ENCODE results near the gene S100A6. TPM values are rescaled to one million over a fixed set of nuclear protein-coding genes. Genes with fewer than 3 reads are reported as not detected.

The S100A6 gene
- total and polyA plus RNA-seq, 8 donors, result 154 to 2,520 (median 634) TPM

DNA sequence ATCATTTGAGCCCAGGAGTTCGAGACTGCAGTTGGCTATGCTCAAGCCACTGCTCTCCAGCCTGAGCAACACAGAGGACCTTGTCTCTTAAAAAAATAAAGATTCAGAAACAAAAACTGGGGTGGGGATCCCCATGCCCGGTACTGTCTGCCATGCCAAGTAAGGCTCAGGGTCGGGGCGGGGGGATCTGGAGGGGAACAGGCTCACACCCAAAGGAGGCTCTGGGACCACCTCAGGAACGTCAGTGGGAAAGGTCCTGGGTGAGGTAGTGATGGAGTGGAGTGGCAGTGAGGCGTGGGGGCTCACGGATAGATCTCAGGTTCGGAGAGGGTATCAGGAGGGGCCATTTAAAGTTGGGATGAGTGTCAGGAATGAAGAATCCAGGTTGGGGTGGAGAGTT is 10.6 kb upstream of the S100A6 start:
- TF ChIP-seq, protein P1, sequence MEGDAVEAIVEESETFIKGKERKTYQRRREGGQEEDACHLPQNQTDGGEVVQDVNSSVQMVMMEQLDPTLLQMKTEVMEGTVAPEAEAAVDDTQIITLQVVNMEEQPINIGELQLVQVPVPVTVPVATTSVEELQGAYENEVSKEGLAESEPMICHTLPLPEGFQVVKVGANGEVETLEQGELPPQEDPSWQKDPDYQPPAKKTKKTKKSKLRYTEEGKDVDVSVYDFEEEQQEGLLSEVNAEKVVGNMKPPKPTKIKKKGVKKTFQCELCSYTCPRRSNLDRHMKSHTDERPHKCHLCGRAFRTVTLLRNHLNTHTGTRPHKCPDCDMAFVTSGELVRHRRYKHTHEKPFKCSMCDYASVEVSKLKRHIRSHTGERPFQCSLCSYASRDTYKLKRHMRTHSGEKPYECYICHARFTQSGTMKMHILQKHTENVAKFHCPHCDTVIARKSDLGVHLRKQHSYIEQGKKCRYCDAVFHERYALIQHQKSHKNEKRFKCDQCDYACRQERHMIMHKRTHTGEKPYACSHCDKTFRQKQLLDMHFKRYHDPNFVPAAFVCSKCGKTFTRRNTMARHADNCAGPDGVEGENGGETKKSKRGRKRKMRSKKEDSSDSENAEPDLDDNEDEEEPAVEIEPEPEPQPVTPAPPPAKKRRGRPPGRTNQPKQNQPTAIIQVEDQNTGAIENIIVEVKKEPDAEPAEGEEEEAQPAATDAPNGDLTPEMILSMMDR (IDR thresholded peaks at IDR 0.05), result no peak
- TF ChIP-seq EP300 (IDR thresholded peaks at IDR 0.05) (no peak), POLR2AphosphoS5 (IDR thresholded peaks at IDR 0.05) (no peak), POLR2A (IDR thresholded peaks at IDR 0.05) (no peak)
- Histone ChIP-seq H3K4me3 (peak overlapping the region in 1 of 4 donors; percentile 39), H3K27me3 (no peaks in the 10 kb centered on the region), H3K9me3 (no peaks in the 10 kb centered on the region), H3K36me3 (no peaks in the 10 kb centered on the region), H3K27ac (peak overlapping the region in 4 of 5 donors; percentile 69 to 88 (median 84)), H3K4me1 (peaks cover 66 to 87% (median 76%) of the 10 kb centered on the region in 4 donors)
- intact Hi-C loops (cut with DNase I; ENCODE audit: low total_unique reads), result no loop called here
- peak in 1 of 2 donors; percentile 3 for DNase-seq
- WGBS, 5 donors, result 90 to 94% (median 91%) methylated on average over 8 of the region's 8 CpGs

DNA sequence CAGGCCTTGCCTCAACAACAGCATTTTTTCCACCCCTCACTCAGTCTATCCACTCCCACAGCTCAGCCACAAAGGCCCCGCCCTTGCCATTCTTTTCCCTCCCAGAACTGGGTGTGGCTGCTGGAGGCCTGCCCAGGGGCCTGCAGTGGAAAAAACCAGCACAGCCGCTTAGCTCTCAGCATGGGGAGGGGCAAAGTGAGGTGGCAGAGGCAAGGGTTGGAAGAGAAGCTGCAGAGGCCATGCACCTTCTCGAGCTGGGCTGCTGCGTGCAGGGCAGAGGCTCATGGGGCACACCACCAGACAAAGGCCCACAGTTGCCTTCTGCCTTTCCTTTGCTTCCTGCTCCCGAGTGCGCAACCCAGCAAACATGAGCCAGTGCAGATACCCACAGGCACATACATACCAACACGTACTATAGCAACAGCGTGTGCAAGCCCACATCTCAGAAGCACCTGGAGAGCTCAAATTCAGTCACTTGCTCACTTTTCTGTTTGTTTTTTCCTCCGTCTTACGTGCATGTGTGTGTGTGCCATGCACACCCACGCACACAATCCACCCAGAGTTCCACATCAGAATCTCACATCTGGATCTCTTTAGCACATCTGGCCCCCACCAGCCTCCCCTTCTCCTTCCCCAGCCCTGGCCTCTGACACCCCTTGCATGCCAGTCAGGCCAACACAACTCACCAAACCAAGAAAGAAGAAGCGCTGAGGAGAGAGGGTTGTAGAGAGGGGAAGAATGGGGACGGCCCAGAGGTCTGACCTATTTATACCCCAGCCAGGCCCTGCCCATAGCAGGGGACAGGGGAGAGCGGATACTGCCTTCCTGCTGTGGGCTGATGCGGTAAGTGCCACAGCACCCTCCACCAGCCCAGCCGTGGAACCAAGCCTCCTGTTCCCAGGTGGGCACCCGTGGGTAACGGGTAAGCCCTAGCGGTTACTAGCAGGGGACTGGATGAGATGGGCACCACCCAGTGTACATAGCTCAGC is 9.6 kb upstream of the S100A6 start, which contains the start of gene S100A4:
Gene S100A4, minus strand, starts transcription at position 740 of the 989 bp plus-strand sequence. CDS start 1,012 bp downstream, outside the sequence.
- Histone ChIP-seq H3K27me3 (no peaks in the 10 kb centered on the region), H3K36me3 (no peaks in the 10 kb centered on the region), H3K9me3 (no peaks in the 10 kb centered on the region), H3K4me1 (peaks cover 66 to 97% (median 81%) of the 10 kb centered on the region in 4 donors), H3K27ac (peak within 1 kb of the TSS; percentile 69 to 88 (median 80)), H3K4me3 (peak within 1 kb of the TSS; percentile 38 to 51 (median 40))
- intact Hi-C loops (cut with DNase I; ENCODE audit: low total_unique reads), result no loop called here
- no peak for TF ChIP-seq EP300 (IDR thresholded peaks at IDR 0.05)
- TF ChIP-seq POLR2AphosphoS5 (IDR thresholded peaks at IDR 0.05), result peak; percentile 57 to 86 (median 67)
- DNase-seq, result peak; percentile 97
- 29 to 38% (median 34%) methylated on average over 19 of the region's 19 CpGs for WGBS, 5 donors

DNA sequence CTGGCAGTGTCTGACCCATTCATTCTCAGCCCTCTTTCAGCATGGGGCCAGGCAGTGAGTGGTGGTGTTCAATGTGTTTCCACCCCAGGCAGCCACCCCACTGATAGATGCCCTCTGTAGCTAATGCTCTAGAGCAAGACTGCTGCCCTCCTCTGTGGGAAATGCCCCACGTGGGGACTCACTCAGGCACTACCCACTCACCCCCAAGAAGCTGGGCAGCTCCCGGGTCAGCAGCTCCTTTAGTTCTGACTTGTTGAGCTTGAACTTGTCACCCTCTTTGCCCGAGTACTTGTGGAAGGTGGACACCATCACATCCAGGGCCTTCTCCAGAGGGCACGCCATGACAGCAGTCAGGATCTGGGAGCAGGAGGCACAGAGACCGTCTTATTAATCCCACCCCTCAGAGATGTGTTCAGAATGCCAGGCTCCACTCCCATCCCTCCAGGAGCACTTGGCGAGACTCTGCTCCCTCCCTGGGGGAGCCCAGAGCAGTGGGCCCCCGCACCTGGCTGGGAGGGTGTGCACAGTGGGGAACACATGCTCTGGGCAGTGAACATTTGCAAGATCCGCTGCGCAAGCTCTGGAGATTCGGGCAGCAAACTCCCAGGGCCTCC is 8.8 kb upstream of the S100A6 start:
- TF ChIP-seq, protein P1 (IDR thresholded peaks at IDR 0.05), result no peak
- TF ChIP-seq EP300 (IDR thresholded peaks at IDR 0.05) (no peak), POLR2A (IDR thresholded peaks at IDR 0.05) (no peak), POLR2AphosphoS5 (IDR thresholded peaks at IDR 0.05) (no peak)
- no peaks in the 10 kb centered on the region for H3K9me3 ChIP-seq
- H3K4me3 ChIP-seq, result peak overlapping the region; percentile 38 to 51 (median 40)
- H3K36me3 ChIP-seq, result no peaks in the 10 kb centered on the region
- H3K27me3 ChIP-seq, result no peaks in the 10 kb centered on the region
- DNase-seq, result no peak
- WGBS, 5 donors, result 30 to 55% (median 45%) methylated on average over 4 to 10 of the region's 10 CpGs
- intact Hi-C loops (cut with DNase I; ENCODE audit: low total_unique reads), result no loop called here
- H3K4me1 ChIP-seq, result peaks cover 62 to 98% (median 81%) of the 10 kb centered on the region in 4 donors
- peak overlapping the region; percentile 69 to 88 (median 80) for H3K27ac ChIP-seq

DNA sequence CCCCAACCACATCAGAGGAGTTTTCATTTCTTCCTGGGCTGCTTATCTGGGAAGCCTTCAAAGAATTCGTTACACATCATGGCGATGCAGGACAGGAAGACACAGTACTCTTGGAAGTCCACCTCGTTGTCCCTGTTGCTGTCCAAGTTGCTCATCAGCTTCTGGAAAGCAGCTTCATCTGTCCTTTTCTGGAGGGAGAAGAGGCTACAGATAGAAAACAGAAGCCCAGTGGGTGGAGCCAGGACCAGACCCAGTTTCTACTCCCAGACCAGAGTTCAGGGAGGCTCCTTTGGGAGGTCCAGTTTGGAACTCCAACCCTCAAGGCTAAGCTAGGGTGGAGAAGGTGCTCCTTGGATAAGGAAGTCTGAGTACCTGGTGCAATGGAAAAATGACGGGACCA is 7.9 kb upstream of the S100A6 start:
- Histone ChIP-seq H3K36me3 (no peaks in the 10 kb centered on the region), H3K4me3 (peak overlapping the region in 2 of 4 donors; percentile 3 to 41), H3K4me1 (peaks cover 54 to 90% (median 72%) of the 10 kb centered on the region in 4 donors), H3K27ac (peak overlapping the region in 3 of 5 donors; percentile 69 to 88 (median 80)), H3K27me3 (no peaks in the 10 kb centered on the region), H3K9me3 (no peaks in the 10 kb centered on the region)
- intact Hi-C loops (cut with DNase I; ENCODE audit: low total_unique reads), result no loop called here
- no peak for TF ChIP-seq POLR2AphosphoS5 (IDR thresholded peaks at IDR 0.05)
- no peak for TF ChIP-seq POLR2A (IDR thresholded peaks at IDR 0.05)
- TF ChIP-seq, protein P1 (IDR thresholded peaks at IDR 0.05), result no peak
- no peak for TF ChIP-seq EP300 (IDR thresholded peaks at IDR 0.05)
- WGBS, 5 donors, result 74 to 89% (median 88%) methylated on average over 4 of the region's 4 CpGs
- peak in 1 of 2 donors; percentile 2 for DNase-seq
